T-helper 2 cell (primary cell): Measurements from ENCODE around the gene MYH13.
A peak's percentile ranks its signal among the peaks of the same experiment; 100 is the strongest.

Experiments
- DNase-seq, 5 experiments: peaks; one replicate each; pipeline versions ENCODE4 v3.0.0 to v3.0.0-alpha.2; 2012 to 2022

The MYH13 gene

DNA sequence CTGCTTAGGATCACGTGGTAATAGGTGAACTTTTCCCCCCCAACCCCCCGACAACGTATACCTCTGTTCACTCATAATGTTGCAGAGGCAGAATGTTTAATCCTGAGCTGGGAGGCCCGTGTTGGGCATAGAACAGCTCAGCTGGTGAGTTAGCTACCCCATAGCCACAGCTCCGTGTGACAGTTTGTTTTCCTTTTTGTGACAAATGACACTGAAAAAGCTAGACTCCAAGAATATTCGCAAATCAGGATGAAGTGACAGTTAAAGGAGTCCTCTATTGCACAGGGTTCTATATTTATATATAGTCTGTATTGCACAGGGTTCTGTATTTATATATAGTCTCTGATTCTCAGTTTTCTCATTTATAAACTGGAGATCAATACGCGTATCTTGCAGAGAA is 33.8 kb downstream of the MYH13 start:
- no peak for DNase-seq

DNA sequence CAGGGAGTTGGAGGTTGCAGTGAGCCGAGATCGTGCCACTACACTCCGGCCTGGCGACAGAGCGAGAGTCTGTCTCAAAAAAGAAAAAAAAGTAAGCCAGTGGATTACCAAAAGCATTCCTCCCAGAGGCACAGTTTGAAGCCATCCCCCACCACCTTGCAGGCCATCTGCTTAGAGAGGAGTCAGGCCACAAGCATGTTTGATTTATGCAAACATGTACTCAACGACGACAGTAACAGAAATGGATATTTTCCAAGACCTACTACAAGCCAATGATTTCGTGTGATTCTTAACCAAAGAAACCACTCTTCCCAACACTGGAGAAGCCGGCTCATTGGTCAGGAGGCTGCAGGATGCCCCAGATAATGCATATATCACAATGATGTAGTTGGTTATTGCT is 34.8 kb downstream of the MYH13 start:
- DNase-seq: no peak

DNA sequence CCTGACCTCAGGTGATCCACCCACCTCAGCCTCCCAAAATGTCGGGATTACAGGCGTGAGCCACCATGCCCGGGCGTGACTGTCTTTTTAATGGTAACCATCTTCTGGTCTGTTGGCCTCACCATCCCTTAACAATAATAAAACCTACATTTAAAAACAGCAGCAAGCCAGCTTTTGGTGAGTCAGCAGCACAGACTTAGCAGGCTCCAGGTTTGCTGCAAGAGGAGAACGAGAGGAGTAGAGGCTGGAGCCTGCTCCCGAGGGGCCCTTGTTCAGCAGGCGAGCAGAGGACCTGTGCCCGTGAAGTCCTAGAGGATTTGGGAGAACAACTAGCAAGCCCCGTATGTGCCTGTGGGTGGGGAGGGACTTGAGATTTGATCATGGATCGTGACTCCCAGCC is 35.7 kb downstream of the MYH13 start:
- no peak for DNase-seq

DNA sequence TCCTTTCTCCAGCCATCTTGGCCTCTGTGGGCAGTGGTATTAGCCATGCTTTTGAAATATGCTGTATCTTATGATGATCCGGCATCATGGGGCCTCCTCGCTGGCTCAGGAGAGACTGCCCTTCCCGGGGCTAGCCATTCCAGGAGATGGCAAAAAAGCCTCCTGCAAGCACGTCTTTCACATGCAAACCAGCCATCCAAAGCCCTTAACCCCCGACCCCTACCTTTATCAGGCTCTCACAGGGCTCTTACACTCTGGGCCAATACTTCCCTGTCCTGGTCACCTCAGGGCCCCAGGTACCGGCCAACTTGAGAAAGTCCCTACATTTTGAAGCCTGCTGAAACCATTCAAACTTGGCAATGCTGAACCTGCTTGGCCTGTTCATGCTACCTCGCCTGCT is 36.4 kb downstream of the MYH13 start:
- DNase-seq: no peak

DNA sequence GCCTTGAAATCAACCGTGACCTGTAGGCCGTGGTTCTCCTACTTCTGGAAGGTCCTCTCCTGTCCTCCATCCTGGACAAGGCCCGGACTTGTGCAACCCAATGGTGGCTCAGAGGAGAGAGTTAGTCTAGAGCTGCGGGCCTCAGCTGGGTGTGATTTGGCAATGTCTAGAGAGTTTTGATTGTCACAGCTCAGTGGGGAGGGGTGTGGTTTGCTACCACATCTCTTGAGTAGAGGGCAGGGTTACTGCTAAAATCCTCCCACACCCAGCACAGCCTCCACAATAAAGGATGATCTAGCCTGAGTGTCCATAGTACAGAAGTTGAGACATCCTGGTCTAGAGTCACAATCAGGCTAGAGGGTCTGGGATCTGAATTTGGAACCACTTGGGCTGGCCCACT is 40.3 kb downstream of the MYH13 start:
- DNase-seq: no peak

DNA sequence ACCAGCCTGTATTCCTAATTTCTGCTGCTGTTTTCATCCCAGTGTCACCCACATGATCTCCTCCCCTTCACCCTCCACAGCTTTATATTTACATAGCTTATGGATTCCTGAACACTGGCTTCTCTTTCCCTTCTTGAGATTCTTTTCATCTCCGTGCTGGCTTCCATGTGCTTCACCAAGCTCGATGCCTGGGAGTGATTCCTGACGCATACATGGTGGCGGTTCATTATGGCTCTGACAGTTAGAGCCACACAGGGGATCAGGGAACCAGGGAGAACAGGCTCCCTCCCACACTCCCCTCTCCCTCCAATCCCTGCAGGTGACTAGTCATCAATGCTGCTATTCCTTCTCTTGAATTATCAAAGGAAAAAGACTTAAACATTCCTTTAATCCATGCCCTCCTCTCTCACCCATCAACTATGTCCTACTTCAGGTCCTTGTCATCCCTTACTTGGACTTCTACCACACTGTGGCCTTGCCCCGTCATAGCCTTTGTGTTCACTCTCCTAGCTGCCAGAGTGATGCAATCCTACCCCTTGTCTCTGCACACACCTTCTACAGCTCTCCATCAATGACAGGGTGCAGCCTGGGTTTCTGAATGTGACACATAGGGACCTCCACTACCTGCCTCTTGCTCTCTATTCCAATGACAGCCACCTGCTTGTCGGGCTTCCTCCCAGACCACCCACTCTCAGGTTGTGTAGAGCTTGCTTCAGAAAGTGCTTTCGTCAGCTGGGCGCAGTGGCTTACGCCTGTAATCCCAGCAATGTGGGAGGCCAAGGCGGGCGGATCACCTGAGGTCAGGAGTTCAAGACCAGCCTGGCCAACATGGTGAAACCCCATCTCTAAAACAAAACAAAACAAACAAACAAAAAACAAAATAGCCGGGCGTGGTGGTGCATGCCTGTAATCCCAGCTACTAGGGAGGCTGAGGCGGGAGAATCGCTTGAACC is 43.6 kb downstream of the MYH13 start:
- no peak for DNase-seq

DNA sequence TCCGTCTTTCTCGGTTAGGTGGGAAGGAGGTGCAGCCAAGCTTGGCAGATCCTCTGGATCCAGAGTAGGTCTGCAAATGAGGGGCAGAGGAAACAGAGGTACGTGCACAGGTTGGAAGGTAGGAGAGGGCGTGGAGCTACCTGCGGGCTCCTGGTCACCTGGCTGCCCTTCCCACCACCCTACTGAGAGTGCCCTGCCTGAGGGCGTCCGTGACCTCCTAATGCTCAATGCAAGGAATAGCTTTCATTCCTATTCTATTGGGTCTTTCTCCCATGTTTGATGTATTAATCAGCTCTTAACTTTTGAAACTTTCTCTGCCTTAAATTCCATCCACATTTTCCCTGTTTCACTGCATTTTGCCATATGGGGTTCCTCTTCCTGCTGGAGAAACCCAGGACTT is 44.6 kb downstream of the MYH13 start:
- DNase-seq: no peak

DNA sequence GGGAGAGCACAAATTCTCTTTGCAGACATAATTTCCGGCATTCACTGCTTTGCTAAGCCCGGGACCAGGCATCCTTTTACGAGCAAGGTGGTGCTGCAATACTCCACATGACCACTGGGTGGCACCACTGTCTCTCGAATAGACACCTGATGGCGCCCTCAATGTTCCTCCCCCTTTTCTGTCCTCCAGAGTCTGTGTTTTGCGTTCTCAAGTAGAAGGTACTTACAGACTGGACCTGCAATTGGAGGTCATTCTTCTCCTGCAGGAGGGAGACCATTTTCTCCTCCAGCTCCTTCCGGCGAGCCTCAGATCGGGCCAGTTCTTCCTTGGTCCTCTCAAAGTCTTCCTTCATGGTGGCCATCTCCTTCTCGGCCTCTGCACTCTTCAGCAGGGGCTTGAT is 45.2 kb downstream of the MYH13 start:
- DNase-seq: peak; percentile 21 to 68 (median 40)

DNA sequence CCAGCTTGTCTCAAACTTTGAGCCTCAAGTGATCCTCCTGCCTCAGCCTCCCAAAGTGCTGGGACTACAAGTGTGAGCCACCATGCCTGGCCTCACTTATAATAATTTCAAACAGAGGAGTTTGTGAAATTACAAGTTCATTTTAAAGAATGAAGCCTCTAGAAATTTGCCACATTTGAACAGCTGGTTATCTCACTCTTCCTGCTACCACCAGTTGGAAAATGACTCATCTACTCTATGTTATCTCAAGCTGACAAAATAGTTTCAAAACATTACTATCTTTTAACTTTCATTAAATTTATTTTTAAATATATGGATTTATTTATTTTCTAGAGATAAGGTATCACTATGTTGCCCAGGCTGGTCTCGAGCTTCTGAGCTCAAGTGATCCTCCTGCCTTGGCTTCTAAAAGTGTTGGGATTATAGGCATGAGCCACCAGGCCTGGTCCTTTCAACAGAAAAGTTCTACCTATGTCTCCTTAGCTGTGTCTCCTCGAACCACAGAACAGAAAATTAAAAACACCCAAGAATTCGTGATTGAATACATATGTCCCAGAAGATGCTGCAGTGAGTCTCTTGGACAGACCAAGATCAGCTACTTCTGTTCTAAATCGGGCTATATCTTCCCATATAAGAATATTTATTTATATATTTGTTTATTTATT is 47.6 kb downstream of the MYH13 start:
- peak in 1 of 5 experiments; percentile 40 for DNase-seq

DNA sequence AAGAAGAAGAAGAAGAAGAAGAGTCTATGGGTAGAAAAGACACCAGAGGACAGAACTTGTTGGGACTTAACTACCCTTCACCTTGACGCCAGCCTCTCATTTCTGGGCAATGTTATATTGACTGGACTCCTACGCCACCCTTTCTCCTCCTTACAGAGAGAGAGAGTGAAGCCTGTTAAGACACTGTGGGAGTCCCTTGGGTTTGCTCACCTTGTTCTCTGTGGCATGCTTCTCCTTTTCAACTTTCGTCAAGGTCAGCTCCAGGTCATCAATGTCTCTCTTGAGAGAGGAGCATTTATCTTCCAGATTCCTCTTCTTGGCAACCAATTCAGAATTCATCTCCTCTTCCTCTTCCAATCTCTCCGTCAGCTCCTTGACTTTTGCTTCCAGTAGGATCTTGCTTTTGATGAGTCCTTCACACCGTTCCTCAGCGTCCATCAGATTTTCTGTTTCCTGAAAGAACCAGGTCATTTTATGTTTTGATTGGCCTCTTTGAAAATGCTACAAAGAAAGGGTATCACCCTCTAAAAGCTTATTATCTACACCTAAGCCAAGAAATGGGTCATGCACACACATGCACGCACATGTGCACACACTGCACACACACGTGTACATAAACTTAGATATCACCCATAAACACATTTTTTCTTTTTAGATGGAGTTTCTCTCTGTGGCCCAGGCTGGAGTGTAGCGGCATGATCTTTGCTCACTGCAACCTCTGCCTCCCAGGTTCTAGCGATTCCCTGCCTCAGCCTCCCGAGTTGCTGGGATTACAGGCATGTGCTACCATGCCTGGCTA is 48.8 kb downstream of the MYH13 start:
- DNase-seq: no peak

DNA sequence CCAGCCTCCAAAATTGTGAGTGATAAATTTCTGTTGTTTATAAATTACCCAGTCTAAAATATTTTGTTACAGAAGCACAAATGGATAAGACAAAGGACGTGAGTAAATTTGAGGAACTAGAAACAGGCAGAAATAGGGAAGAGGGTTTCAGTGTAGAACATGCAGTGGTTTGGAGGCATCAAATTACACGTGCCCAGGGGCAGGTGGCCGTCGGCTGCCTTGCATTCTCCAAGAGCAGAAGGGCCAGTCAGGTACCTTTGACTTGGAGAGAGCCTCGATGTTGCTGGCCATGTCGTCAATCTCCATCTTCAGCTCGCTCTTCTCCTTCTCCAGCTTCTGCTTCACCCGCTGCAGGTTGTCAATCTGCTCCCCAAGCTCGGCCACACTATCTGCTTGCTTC is 54.3 kb downstream of the MYH13 start:
- no peak for DNase-seq

DNA sequence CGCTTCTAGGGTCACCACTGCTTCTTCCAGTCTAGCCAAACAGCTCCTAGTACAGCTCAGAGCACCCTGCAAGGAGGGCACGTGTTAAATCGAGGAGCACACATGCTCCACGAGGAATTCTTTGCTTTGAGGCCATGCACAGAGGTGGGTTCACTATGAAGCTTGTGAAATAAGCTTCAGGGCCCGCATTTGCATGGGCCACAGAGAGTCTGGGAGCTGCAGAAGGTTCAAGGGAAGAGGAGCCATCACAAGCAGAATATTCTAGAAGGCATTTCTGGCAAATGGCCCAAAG is 55.3 kb downstream of the MYH13 start:
- no peak for DNase-seq

DNA sequence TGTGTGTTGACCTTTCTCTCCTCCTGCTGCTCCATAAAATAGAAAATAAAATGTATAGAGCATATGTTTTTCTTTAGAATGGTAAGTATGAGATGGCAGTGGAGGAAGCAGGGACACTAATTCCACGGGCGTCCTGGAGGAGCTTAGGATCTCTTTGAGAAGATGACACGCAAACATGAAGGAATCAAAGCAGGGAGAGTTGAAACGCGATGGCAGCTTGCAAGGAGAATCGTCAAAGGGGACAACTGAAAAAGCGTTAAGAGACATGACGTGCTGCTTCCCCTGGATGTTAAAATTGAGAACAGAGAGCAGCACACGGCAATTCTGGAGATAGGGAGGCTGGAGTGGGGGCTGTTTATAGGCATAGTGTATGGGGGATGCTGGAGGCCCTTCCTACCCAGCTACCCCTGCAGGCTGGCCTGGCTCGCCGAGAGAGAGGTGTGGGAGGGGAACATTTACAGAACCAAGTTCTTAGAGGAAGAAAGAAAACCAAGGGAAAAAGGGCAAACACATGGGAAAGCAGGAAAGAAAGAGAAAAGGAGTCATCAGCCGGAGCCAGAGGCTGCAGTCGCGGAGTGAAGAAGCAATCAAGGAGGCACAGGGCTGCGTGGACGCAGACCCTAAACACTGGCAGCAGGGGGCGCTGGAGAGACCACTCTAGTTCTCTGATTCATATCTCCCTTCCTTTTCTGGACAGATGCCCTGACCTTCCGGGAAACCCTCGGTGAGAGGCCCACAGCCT is 55.8 kb downstream of the MYH13 start:
- DNase-seq: peak in 2 of 5 experiments; percentile 5 to 25

DNA sequence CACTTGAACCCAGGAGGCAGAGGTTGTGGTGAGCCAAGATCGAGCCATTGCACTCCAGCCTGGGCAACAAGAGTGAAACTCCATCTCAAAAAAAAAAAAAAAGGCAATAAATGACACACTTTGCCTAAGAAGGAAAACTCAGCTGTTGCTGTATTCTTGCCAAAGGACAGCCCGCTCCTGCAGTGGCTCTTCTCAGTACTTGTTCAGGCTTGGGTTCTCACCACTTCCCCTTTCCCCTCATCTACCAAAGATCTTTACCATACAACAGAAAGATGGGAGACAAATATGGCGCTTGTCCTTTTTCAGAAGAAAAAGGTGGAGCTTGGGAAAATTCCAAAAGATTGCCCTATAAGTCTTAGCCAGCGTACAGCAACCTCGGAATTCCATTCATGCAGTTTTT is 58.5 kb downstream of the MYH13 start:
- DNase-seq: no peak

DNA sequence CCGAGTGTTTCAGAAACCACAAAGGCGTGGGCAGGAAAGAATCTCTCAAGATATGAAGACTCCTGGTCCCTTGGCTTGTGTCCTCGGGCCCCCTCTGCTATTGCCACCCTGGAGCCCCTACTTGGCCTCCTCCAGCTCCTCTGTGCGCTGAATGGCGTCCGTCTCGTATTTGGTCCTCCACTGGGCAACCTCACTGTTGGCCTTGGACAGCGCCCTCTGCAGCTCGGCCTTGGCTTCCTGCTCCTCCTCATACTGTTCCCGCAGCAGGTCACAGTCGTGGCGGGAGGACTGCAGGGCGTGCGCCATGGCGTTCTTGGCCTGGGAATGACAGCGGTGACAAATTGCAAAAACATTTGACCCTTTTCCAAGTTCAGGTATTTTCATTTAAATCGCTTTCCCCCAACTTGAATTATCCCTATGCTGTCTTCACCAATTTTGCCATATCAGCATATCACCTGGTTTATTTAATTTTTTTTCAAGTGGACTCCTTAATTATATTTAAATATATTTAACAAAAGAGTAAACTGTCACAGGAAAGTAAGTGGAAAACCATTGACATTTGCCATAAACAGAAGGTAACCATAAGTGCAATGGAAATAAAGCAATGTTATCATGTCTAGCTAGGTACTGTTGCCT is 59.7 kb downstream of the MYH13 start:
- no peak for DNase-seq

DNA sequence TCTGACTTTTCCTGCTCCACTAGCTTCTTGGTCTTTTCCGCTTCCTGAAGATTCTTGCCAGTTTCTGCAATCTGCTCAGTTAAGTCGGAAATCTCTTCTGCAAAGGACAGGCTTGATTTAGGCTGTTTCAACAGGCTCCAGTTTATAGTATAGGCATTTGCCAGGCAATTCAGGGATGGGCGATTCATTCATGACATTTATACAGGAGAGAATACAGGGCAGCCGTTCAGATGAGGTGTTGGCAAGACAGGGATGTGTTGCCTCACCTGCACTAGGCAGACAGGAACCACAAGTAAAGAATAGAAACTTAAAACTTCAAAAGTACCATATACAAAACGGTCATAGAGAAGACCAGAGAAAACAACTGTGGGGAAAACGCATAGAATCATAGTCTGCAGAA is 61.7 kb downstream of the MYH13 start:
- no peak for DNase-seq

DNA sequence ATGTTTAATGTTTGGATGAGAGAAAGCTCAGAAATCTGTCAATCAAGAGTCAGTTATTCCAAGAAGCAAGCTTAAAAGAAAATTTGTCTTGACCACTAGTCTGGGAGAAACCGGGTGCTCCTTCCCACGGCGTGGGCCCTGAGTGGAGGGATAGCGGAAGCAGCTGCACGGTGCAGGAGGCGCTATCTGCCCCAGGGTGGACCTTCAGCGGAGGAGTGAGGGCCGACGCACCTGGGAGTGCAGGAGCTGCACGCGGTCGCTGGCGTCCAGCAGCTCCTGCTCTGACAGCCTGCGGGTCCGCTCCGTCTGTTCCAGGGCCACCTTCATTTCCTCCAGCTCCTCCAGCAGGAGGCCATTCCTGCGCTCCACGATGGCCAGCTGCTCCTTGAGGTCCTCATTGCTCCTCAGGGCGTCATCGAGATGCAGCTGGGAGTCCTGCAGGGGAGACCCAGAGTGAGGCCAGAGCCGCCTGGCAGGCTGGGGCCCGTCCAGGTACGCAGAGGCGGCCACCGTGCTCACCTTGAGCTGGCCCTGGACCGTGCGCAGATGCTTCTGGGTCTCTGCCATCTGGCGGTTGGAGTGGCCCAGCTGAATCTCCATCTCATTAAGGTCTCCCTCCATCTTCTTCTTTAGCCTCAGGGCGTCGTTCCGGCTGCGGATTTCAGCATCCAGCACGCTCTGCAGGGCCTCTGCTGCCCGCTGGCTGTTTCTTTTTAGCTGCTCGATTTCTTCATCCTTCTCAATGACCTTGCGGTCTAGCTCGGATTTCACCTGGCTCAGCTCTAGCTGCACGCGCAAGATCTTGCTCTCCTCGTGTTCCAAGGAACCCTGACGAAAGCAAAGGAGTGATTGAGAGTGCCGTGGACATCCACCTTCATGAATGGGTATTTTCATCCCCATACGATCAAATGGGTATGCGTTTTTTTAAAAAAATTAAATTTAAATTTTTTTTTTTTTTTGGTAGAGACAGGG is 63.5 kb downstream of the MYH13 start:
- no peak for DNase-seq

DNA sequence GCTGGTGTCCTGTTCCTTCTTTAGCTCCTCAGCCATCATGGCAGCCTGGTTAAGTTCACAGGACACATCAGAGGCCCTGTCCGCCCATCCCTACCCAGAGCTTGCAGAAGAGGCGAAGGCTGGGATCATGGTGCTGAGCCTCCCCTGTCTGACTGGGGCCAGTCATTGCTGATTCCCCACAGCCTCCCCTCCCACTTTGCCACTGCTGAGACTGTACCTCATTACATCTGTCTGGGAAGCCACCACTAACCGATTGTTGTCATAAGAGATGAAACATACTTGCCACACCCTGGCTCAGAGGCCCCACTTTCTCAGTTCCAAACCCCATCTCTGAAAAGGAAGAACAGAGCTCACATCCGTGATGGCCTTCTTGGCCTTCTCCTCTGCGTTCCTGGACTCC is 66.2 kb downstream of the MYH13 start:
- DNase-seq: no peak

DNA sequence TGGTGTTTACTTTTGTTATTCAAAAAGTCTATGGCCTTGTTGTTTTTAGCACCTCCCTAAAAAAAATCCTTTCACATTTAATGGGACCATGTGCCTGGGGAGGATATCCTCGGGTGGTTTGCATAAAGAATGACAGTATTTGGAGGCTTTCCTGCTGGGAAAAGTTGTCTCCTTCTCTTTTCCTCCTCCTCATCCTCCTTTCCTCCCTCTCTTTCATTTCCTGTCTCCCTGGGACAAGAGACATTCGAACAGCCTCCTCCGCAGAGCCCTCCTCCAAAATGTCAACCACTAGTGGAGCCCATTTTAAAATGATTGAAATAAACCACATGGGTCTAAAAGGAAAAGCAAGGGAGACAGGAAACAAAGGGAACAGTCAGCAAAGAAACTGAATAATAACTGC is 67.4 kb downstream of the MYH13 start:
- no peak for DNase-seq

DNA sequence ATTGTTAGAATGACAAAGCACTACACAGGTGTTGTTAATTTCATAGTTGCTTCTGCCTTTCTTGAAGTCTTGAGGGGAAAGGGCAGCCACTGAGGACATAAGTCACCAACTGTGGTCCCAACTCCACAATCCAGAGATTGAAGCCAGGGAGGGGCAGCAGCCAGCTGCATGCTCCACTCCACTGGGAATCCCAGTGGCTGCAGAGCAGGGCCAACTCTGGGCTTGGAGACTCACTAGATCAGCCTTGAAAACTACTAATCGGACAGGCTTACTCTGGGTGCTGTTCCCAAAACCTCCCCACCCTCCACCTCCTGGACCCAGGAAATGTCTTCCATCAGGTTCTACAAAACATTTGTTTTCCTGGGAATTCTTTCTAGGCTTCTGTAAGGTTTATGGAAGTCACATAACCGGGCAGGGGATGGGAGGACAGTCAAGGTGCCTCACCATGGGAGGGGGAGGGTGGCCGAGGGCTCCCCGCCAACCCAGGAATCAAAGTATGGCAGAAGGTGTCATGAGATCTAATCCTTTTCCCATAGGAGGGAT is 68.0 kb downstream of the MYH13 start:
- DNase-seq: no peak

DNA sequence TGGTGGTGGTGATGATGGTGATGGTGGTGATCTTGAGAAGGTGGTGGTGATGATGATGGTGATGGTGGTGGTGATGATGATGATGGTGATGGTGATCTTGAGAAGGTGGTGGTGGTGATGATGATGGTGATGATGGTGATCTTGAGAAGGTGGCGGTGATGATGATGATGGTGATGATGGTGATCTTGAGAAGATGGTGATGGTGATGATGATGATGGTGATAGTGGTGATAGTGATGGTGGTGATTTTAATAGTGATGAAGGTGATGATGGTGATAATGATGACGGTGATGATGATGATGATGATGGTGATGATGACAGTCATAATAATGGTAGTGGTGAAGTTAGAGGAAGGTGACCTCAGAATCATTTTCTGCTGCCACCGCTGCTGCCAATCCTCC is 75.1 kb downstream of the MYH13 start:
- DNase-seq: no peak
